Keratinocyte (primary cell): Measurements from ENCODE around the gene MTHFD2. TPM values are rescaled to one million over a fixed set of nuclear protein-coding genes. Genes with fewer than 3 reads are reported as not detected.

Experiments
- DNase-seq: peaks from one replicate; pipeline ENCODE4 v3.0.0-alpha.2; 2011; ENCODE audit warnings: low read depth, missing footprints, low spot score
- FAIRE-seq: peaks from 2 replicates; lab custom pipeline; 2011; peaks lifted over from hg19 to GRCh38; lab: Jason Lieb, UNC
- H2AFZ ChIP-seq: 2 replicates; pipeline ENCODE4 v1.6.0; 2012; ENCODE audit warnings: low read length, control low read depth, inconsistent platforms; ENCODE audit not compliant: control insufficient read depth
- H3K27ac ChIP-seq: 2 replicates; pipeline ENCODE4 v1.5.1; 2011; ENCODE audit warnings: low read length; ENCODE audit not compliant: control insufficient read depth, insufficient read depth
- H3K27me3 ChIP-seq: 3 replicates; pipeline ENCODE4 v1.6.0; 2011; ENCODE audit warnings: low read length; ENCODE audit not compliant: control insufficient read depth, insufficient read depth; ENCODE audit errors: extremely low read depth
- H3K36me3 ChIP-seq, 2 experiments: 2 replicates in 1 of 2; 3 replicates in 1 of 2; pipeline ENCODE4 v1.5.1; 2011; ENCODE audit warnings: low read length in 2 of 2, mild to moderate bottlenecking in 1 of 2; ENCODE audit not compliant: control insufficient read depth in 2 of 2, insufficient read depth in 2 of 2; ENCODE audit errors: extremely low read depth in 1 of 2
- H3K4me1 ChIP-seq: 3 replicates; pipeline ENCODE4 v1.5.1; 2011; ENCODE audit warnings: low read length; ENCODE audit not compliant: control insufficient read depth, insufficient read depth; ENCODE audit errors: extremely low read depth
- H3K4me2 ChIP-seq: 3 replicates; pipeline ENCODE4 v1.6.0; 2011; ENCODE audit warnings: low read depth, low read length; ENCODE audit not compliant: control insufficient read depth, insufficient read depth; ENCODE audit errors: extremely low read depth
- H3K4me3 ChIP-seq, 3 experiments: fragments of 200-600 bp in 1 of 3; sonication (generic) in 1 of 3; 2 replicates in 2 of 3; 3 replicates in 1 of 3; pipeline ENCODE4 v1.5.1; 2011 to 2016; ENCODE audit warnings: low read length in 3 of 3, mild to moderate bottlenecking in 3 of 3, control low read depth in 2 of 3, inconsistent platforms in 1 of 3, low read depth in 1 of 3, mixed read lengths in 1 of 3, mixed run types in 1 of 3, moderate library complexity in 1 of 3; ENCODE audit not compliant: control insufficient read depth in 2 of 3, insufficient read depth in 2 of 3; ENCODE audit errors: extremely low read depth in 1 of 3
- H3K79me2 ChIP-seq: 2 replicates; pipeline ENCODE4 v1.6.0; 2012; ENCODE audit warnings: low read length; ENCODE audit not compliant: control insufficient read depth, insufficient read depth
- H3K9ac ChIP-seq: 3 replicates; pipeline ENCODE4 v1.6.0; 2011; ENCODE audit warnings: low read length; ENCODE audit not compliant: control insufficient read depth, insufficient read depth; ENCODE audit errors: extremely low read depth
- H3K9me1 ChIP-seq: 3 replicates; pipeline ENCODE4 v1.6.0; 2011; ENCODE audit warnings: low read length; ENCODE audit not compliant: control insufficient read depth, insufficient read depth; ENCODE audit errors: extremely low read depth
- H3K9me3 ChIP-seq: 2 replicates; pipeline ENCODE4 v1.5.1; 2012; ENCODE audit warnings: low read depth, low read length; ENCODE audit not compliant: control insufficient read depth
- H4K20me1 ChIP-seq: 3 replicates; pipeline ENCODE4 v1.6.0; 2011; ENCODE audit warnings: low read length; ENCODE audit not compliant: control insufficient read depth, insufficient read depth; ENCODE audit errors: extremely low read depth
- CTCF ChIP-seq, 3 experiments: IDR thresholded peaks in 1 of 3; conservative IDR thresholded peaks in 1 of 3; optimal IDR thresholded peaks in 1 of 3; 2 replicates in 2 of 3; 3 replicates in 1 of 3; pipeline versions ENCODE3 to v1.5.1; 2011; ENCODE audit warnings: low read length in 3 of 3, mild to moderate bottlenecking in 3 of 3, moderate library complexity in 2 of 3, control low read depth in 1 of 3, inconsistent platforms in 1 of 3; ENCODE audit not compliant: insufficient read depth in 2 of 3; ENCODE audit errors: extremely low read depth in 1 of 3
- EZH2 ChIP-seq: IDR thresholded peaks from one replicate; pipeline ENCODE4 v1.6.1; 2012; ENCODE audit warnings: inconsistent platforms, mild to moderate bottlenecking, low read length, moderate library complexity
- dilution Hi-C: fragments of 300-500 bp; cut with MboI; formaldehyde crosslinking; loops from one replicate; pipeline ENCODE4 v1.7.0; 2020; ENCODE audit warnings: low sequenced_read_pairs; ENCODE audit not compliant: extremely low pct_ligation_motif_present
- polyA plus RNA-seq, 5 experiments: library from polyadenylated mRNA; depleted of rRNA in 3 of 5; stranded (reverse) in 3 of 5; stranded (forward) in 1 of 5; unstranded in 1 of 5; fragments of >200 nt; gene quantifications; 1 replicate in 1 of 5; 2 replicates in 3 of 5; 3 replicates in 1 of 5; pipeline versions ENCODE4 v1.2.1 to v1.2.3, GENCODE V29; 2011 to 2012; ENCODE audit warnings: missing spikeins in 2 of 5, low read depth in 1 of 5, low replicate concordance in 1 of 5

Gene MTHFD2
- polyA plus RNA-seq, 1 donor (not counting 4 experiments of a cell fraction or from before 2014, with no cell fraction given) = 114 TPM

- TF ChIP-seq EZH2 (no peak), CTCF (optimal IDR thresholded peaks at IDR 0.05 in 1 of 3, IDR thresholded peaks at IDR 0.05 in 1 of 3, conservative IDR thresholded peaks at IDR 0.05 in 1 of 3; ENCODE audit: extremely low read depth in 1 of 3, insufficient read depth in 2 of 3, low read length in 3 of 3) (no peak)
- no peaks in the 10 kb centered on the region for H3K79me2 ChIP-seq
- FAIRE-seq (no peak), DNase-seq (no peak)
- H3K9me3 ChIP-seq = no peaks in the 10 kb centered on the region
- H3K4me3 ChIP-seq = no peak overlapping the region
- H4K20me1 ChIP-seq = no peaks in the 10 kb centered on the region
- no peak overlapping the region for H2AFZ ChIP-seq
- dilution Hi-C loops = no loop called here
- no peaks in the 10 kb centered on the region for H3K9me1 ChIP-seq
- no peak overlapping the region for H3K9ac ChIP-seq
- no peak overlapping the region for H3K27ac ChIP-seq
- peaks cover 4% of the 10 kb centered on the region for H3K27me3 ChIP-seq
- no peak overlapping the region for H3K4me2 ChIP-seq
- no peaks in the 10 kb centered on the region for H3K36me3 ChIP-seq
- H3K4me1 ChIP-seq = no peaks in the 10 kb centered on the region
Observed at GRCh38 chr2:74255660-74256213, 57.3 kb downstream of the MTHFD2 start.

- Histone ChIP-seq H3K9me1 (no peaks in the 10 kb centered on the region), H3K4me1 (no peaks in the 10 kb centered on the region), H2AFZ (no peak overlapping the region), H3K4me3 (no peak overlapping the region), H3K79me2 (no peaks in the 10 kb centered on the region), H3K9ac (no peak overlapping the region), H3K4me2 (no peak overlapping the region), H3K27me3 (no peaks in the 10 kb centered on the region), H3K36me3 (no peaks in the 10 kb centered on the region), H4K20me1 (no peaks in the 10 kb centered on the region), H3K9me3 (no peaks in the 10 kb centered on the region), H3K27ac (no peak overlapping the region)
- dilution Hi-C loops = no loop called here
- FAIRE-seq (no peak), DNase-seq (no peak)
- TF ChIP-seq EZH2 = no peak
- no peak for TF ChIP-seq CTCF (optimal IDR thresholded peaks at IDR 0.05 in 1 of 3, IDR thresholded peaks at IDR 0.05 in 1 of 3, conservative IDR thresholded peaks at IDR 0.05 in 1 of 3; ENCODE audit: extremely low read depth in 1 of 3, insufficient read depth in 2 of 3, low read length in 3 of 3)
Observed at GRCh38 chr2:74259191-74259590, 60.8 kb downstream of the MTHFD2 start.
